GM21529 (cell line): ENCODE measurements around the gene MBOAT1.
A peak's percentile ranks its signal among the peaks of the same experiment; 100 is the strongest.

Experiments
- ATAC-seq: cut with Tn5 transposase; IDR thresholded peaks from one replicate; pipeline ENCODE4 v1.9.1; 2021; ENCODE audit not compliant: unreplicated experiment

Gene MBOAT1

DNA sequence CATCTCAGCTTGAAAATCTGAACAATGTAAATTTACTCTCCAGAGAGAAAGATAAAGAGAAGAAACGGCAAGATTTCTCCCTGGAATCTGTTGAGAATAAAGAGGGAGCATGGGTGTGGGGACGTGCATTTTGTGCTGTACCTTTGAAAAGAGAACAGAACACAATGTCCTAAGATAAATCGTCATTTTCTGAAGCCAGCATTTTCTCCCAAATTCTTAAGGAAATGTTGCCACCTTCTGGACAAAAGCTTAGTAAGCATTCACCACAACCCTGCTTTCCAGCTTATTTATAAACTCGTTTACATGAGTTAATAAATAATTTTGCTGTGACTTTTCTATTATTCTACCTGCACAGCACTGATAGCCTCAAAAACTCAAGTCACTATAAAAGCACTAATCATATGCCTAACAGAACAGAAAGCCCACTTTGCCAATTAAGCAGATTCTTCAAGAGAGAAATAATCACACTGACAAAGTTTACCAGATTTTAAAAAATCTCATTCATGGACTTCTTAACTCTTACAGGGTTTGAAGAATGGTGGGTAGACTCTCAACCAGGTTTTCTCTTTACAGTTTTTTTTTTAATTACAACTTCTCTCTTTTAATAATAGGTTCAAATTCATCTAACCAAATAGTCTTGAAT, 155.8 kb downstream of the MBOAT1 start:
- peak; percentile 47 for ATAC-seq

DNA sequence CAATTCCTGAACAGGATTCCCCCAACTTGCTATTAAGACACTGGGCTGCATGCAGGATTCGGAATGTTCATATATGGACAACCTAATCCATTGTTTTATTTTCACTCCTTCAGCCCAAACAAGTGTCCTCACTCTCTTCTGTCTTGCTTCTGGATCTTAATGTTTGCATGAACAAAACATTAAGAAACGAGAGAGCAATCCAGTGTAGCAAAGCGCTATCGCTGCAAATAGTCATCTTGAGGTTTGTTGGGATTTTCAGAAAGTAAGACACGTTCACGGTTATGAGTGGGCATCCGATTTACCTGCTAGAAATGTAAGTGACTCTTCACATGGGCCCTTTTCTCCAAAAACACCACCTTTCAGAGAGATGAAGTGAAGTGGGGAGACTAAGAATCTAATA, 156.4 kb downstream of the MBOAT1 start:
- ATAC-seq: no peak
